RWPE2 (cell line): ENCODE results near the gene NCAPG.

Experiments
- ATAC-seq: fragments of 200-7000 bp; cut with Tn5 transposase; 3 replicates; pipeline ENCODE4 v1.9.1; 2021; ENCODE audit warnings: low read depth
- DNase-seq: peaks from one replicate; pipeline ENCODE4 v3.0.0-alpha.2; 2020; ENCODE audit warnings: low spot score
- H3K27ac ChIP-seq: fragments of 450-650 bp; 2 replicates; pipeline ENCODE4 v1.5.1; 2017; ENCODE audit warnings: mild to moderate bottlenecking; ENCODE audit not compliant: poor library complexity, severe bottlenecking
- H3K27me3 ChIP-seq: fragments of 250-450 bp; sonication (Bioruptor Pico); 2 replicates; pipeline ENCODE4 v1.5.1; 2021; ENCODE audit warnings: mild to moderate bottlenecking, moderate library complexity; ENCODE audit not compliant: insufficient read depth, poor library complexity, severe bottlenecking
- H3K36me3 ChIP-seq: fragments of 250-450 bp; sonication (Bioruptor Pico); 2 replicates; pipeline ENCODE4 v1.5.1; 2020; ENCODE audit warnings: low read depth, mild to moderate bottlenecking, moderate library complexity
- H3K4me1 ChIP-seq: fragments of 250-450 bp; sonication (Bioruptor Pico); 2 replicates; pipeline ENCODE4 v1.5.1; 2021; ENCODE audit warnings: mild to moderate bottlenecking, moderate library complexity; ENCODE audit not compliant: insufficient read depth, poor library complexity, severe bottlenecking
- H3K4me3 ChIP-seq: fragments of 250-450 bp; sonication (Bioruptor Pico); 2 replicates; pipeline ENCODE4 v1.5.1; 2021; ENCODE audit warnings: mild to moderate bottlenecking, moderate library complexity; ENCODE audit not compliant: severe bottlenecking
- H3K9me3 ChIP-seq: fragments of 250-450 bp; sonication (Bioruptor Pico); 2 replicates; pipeline ENCODE4 v1.5.1; 2021; ENCODE audit warnings: mild to moderate bottlenecking, moderate library complexity; ENCODE audit not compliant: severe bottlenecking
- TF ChIP-seq, protein P1 (sequence below): fragments of 450-650 bp; IDR thresholded peaks from one replicate; pipeline ENCODE4 v1.5.1; 2017; ENCODE audit warnings: mild to moderate bottlenecking, moderate library complexity; ENCODE audit not compliant: poor library complexity, severe bottlenecking

The NCAPG gene

DNA sequence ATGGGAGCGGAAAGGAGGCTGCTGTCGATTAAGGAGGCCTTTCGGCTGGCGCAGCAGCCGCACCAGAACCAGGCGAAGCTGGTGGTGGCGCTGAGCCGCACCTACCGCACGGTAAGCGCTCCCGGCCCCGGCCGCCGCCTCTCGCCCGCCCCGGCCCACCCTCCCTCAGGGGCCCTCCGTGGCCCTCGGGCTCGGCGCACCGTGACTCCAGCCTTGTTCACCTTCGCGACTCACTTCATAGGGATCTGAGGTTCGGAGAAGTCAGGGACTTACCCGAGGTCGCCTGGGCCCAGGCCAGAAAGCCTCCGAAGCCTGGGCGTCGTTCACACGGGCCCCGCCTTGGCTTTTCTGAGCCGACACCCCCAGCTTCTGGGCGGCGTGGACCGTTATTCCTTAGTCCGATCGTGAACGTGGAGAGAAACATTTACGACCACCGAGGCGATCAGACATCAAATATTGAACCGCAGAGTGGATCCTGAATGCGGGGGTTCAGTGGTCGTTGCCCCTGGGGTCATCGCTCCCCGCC is 362 bp downstream of the NCAPG start:
- peak overlapping the region; percentile 74 for H3K4me3 ChIP-seq
- no peaks in the 10 kb centered on the region for H3K27me3 ChIP-seq
- H3K4me1 ChIP-seq, result peaks cover 29% of the 10 kb centered on the region
- TF ChIP-seq, protein P1, sequence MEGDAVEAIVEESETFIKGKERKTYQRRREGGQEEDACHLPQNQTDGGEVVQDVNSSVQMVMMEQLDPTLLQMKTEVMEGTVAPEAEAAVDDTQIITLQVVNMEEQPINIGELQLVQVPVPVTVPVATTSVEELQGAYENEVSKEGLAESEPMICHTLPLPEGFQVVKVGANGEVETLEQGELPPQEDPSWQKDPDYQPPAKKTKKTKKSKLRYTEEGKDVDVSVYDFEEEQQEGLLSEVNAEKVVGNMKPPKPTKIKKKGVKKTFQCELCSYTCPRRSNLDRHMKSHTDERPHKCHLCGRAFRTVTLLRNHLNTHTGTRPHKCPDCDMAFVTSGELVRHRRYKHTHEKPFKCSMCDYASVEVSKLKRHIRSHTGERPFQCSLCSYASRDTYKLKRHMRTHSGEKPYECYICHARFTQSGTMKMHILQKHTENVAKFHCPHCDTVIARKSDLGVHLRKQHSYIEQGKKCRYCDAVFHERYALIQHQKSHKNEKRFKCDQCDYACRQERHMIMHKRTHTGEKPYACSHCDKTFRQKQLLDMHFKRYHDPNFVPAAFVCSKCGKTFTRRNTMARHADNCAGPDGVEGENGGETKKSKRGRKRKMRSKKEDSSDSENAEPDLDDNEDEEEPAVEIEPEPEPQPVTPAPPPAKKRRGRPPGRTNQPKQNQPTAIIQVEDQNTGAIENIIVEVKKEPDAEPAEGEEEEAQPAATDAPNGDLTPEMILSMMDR, result no peak
- peaks cover 63% of the 10 kb centered on the region for H3K36me3 ChIP-seq
- DNase-seq (no peak), ATAC-seq (peak; percentile 45)
- H3K9me3 ChIP-seq, result no peaks in the 10 kb centered on the region
- H3K27ac ChIP-seq, result peak overlapping the region; percentile 65

DNA sequence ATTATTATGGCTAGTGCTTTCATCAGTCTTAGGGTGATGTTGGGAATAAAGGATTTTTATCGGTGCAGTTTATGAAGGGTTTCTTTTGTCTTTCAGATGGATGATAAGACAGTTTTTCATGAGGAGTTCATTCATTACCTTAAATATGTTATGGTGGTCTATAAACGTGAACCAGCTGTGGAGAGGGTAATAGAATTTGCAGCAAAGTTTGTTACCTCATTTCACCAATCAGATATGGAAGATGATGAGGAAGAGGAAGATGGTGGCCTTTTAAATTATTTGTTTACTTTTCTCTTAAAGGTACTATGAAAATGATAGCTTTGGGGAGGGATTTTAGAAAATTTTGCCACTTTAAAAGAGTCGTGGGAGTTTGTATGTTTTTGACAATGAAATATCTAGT is 1.3 kb downstream of the NCAPG start:
- Histone ChIP-seq H3K27ac (no peak overlapping the region), H3K4me1 (peaks cover 22% of the 10 kb centered on the region), H3K27me3 (no peaks in the 10 kb centered on the region), H3K4me3 (peak overlapping the region; percentile 74), H3K36me3 (peaks cover 66% of the 10 kb centered on the region), H3K9me3 (no peaks in the 10 kb centered on the region)
- TF ChIP-seq, protein P1, result no peak
- ATAC-seq, result no peak
- no peak for DNase-seq

DNA sequence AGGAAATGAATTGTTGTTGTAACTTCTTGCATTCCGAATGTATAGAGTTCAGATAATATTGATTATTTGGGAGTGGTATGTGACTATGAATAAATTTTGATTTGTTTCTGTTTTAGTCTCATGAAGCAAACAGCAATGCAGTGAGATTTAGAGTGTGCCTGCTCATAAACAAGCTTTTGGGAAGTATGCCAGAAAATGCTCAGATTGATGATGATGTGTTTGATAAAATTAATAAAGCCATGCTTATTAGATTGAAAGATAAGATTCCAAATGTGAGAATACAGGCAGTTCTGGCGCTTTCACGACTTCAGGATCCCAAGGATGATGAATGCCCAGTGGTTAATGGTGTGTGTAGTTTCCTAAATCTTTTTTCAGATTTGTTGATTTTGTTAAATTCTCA is 2.0 kb downstream of the NCAPG start:
- Histone ChIP-seq H3K27me3 (no peaks in the 10 kb centered on the region), H3K4me1 (peaks cover 16% of the 10 kb centered on the region), H3K9me3 (no peaks in the 10 kb centered on the region), H3K27ac (no peak overlapping the region), H3K4me3 (peak overlapping the region; percentile 74), H3K36me3 (peaks cover 71% of the 10 kb centered on the region)
- no peak for ATAC-seq
- no peak for DNase-seq
- TF ChIP-seq, protein P1, result no peak

DNA sequence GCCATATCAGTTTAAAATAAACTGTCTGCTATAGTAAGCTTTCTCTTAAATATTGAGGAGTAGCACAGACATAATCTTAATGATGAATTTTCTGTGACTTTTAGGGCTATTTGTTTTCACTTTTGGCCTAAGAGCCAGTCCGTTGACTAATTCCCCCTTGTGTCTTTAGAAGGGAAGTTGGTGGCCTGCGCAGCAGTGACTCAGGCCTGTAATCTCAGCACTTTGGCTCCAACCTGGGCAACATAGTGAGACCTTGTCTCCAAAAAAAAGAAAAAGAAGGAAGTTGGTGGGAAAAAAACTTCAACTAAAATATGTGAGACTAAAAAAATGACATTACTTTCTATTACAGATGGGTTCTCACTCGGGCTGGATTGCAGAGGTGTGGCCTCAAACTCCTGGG is 3.4 kb downstream of the NCAPG start:
- Histone ChIP-seq H3K4me1 (peaks cover 10% of the 10 kb centered on the region), H3K36me3 (peaks cover 71% of the 10 kb centered on the region), H3K9me3 (no peaks in the 10 kb centered on the region), H3K27me3 (no peaks in the 10 kb centered on the region), H3K27ac (no peak overlapping the region), H3K4me3 (no peak overlapping the region)
- ATAC-seq (no peak), DNase-seq (no peak)
- TF ChIP-seq, protein P1, result no peak

DNA sequence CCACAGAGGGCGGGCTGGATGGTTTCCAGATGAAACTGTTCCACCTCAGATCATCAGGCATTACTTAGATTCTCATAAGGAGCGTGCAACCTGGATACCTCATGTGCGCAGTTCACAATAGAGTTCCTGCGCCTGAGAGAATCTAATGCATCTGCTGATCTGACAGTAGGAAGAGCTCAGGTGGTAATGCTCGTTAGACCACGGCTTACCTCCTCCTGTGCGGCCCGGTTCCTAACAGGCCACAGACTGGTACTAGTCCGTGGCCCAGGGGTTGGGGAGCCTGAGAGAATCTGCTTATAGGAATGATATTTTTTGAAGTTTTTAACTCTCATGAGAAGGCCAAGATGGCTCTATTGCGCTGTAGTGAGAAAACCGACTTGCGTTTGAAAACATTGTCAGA is 5.4 kb downstream of the NCAPG start:
- Histone ChIP-seq H3K9me3 (no peaks in the 10 kb centered on the region), H3K36me3 (peaks cover 87% of the 10 kb centered on the region), H3K27ac (no peak overlapping the region), H3K27me3 (no peaks in the 10 kb centered on the region), H3K4me3 (no peak overlapping the region), H3K4me1 (peaks cover 10% of the 10 kb centered on the region)
- ATAC-seq (no peak), DNase-seq (no peak)
- TF ChIP-seq, protein P1, result no peak
